Activated T-cell treated with anti-CD3 and anti-CD28 coated beads, Interleukin-2, amount 50 U/mL, for 72 hours (primary cell): Measurements from ENCODE around the gene NDOR1. TPM values are rescaled to one million over a fixed set of nuclear protein-coding genes. Genes with fewer than 3 reads are reported as not detected.

ENCODE experiments used
- ATAC-seq, 2 donors: fragments of 150-1000 bp; cut with Tn5 transposase; replicated peaks in 1 of 2; 2 replicates each; pipeline ENCODE4 v1.10.0; 2021; ENCODE audit warnings: moderate library complexity in 2 of 2, mild to moderate bottlenecking in 1 of 2
- DNase-seq, 2 donors: peaks; one replicate each; pipeline ENCODE4 v3.0.0; 2021 to 2022; ENCODE audit warnings: mixed read lengths in 1 of 2
- H3K27ac Mint-ChIP-seq: one replicate; pipeline ENCODE4 v1.8.0; 2022; ENCODE audit warnings: mild to moderate bottlenecking, moderate library complexity, mixed read lengths
- H3K27me3 Mint-ChIP-seq: one replicate; pipeline ENCODE4 v1.8.0; 2022; ENCODE audit warnings: low read depth, mixed read lengths
- H3K36me3 Mint-ChIP-seq, 2 donors: one replicate each; pipeline ENCODE4 v1.8.0; 2022; ENCODE audit warnings: mixed read lengths in 2 of 2, mild to moderate bottlenecking in 1 of 2; ENCODE audit not compliant: insufficient read depth in 2 of 2
- H3K4me1 Mint-ChIP-seq: one replicate; pipeline ENCODE4 v1.8.0; 2022; ENCODE audit warnings: low read depth, mixed read lengths
- H3K4me3 Mint-ChIP-seq, 2 donors: one replicate each; pipeline ENCODE4 v1.8.0; 2022; ENCODE audit warnings: mild to moderate bottlenecking in 2 of 2, mixed read lengths in 2 of 2, moderate library complexity in 2 of 2
- H3K9me3 Mint-ChIP-seq, 2 donors: one replicate each; pipeline ENCODE4 v1.8.0; 2022; ENCODE audit warnings: mixed read lengths in 2 of 2
- total RNA-seq, 2 donors: library from RNA; stranded (reverse); gene quantifications; one replicate each; pipeline ENCODE4 v1.2.3, GENCODE V29; 2022

Gene NDOR1
- total RNA-seq, 2 donors from 2014 or later: 43.3 to 50.9 TPM

DNA sequence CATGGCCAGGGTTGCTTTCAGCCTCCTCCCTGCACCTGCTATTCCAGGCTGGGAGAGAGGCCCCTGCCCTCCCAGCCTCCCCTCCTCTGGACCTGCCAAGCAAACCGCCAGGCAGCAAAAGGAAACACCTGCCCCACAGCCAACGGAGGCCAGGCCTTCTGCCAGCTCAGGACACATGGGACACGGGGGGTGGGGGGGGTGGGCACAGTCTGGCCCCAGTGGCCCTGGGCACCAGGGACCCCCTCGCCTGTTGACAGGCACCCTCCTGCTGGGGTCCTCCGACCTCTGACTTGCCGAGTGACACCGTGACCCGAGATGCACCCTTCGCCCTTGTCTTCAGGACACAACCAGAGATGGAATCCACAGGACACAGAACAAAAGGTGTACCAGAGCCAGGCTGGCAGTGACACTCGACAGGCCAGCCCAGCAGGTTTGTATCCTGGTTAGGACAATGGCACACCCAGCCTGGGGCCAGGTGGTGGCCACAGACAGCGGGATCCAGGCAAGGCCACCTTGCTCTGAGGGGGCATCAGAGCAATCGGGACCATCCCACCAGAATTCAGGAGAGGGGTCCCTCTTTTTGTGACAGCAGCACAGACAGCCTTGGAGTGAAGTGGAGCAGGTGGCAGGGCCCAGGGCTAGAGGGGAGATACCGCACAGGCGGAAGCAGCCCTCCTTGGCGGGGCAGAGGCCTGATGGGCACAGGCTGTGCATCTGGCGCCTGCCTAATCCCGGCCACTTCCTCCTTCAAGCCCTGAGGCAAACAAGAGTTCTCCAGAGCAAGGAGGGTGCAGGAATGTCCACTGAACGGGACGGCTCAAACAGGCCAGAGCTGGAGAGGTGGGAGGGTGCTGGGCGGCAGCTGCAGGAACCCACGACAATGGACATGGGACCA lies 32.4 kb upstream of the NDOR1 start:
- Mint-ChIP-seq H3K4me1 (peaks cover 6% of the 10 kb centered on the region), H3K27me3 (peaks cover 21% of the 10 kb centered on the region), H3K36me3 (no peaks in the 10 kb centered on the region), H3K9me3 (no peaks in the 10 kb centered on the region), H3K27ac (no peak overlapping the region), H3K4me3 (no peak overlapping the region)
- ATAC-seq (no peak), DNase-seq (no peak)

DNA sequence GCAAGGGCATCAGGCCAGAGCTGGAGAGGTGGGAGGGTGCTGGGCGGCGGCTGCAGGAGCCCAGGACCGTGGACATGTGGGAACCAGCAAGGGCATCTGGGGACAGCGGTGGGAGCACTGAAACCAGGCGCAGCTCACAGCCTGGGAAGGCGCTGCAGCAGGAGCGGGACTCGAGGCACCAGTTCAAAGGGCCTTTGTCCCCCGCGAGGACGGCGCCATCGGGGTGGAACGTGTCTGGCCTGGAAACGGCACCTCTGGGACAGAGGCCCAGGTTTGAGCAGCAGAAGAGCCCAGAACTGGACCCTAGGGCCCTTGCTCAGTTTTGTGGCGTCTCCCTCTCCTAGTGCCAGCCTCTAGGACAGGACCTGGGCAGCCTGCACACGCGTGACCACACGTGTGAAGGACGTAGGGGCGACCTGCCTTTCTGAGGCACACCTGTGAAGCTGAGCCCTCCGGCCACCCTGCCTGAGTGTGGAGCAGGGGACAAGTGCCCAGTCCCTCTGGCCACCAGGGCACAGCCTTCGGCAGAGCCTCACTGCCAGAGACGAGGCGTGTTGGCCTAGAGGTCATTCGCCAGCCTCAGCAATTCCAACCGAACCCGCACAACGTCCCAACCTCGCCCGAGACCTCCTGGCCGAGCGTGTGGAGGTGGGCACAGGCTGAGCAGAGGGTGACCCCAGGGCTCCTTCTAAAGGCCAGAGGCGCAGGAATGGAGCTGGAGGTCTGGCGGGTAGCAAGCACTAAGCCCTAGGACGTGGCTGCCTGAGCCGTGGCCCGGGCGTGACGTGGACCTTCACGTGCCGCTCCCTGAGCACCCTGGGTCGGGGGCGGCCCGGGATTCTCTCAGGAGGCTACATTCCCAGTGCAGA lies 31.5 kb upstream of the NDOR1 start:
- Mint-ChIP-seq H3K36me3 (no peaks in the 10 kb centered on the region), H3K4me3 (no peak overlapping the region), H3K27me3 (peaks cover 21% of the 10 kb centered on the region)

DNA sequence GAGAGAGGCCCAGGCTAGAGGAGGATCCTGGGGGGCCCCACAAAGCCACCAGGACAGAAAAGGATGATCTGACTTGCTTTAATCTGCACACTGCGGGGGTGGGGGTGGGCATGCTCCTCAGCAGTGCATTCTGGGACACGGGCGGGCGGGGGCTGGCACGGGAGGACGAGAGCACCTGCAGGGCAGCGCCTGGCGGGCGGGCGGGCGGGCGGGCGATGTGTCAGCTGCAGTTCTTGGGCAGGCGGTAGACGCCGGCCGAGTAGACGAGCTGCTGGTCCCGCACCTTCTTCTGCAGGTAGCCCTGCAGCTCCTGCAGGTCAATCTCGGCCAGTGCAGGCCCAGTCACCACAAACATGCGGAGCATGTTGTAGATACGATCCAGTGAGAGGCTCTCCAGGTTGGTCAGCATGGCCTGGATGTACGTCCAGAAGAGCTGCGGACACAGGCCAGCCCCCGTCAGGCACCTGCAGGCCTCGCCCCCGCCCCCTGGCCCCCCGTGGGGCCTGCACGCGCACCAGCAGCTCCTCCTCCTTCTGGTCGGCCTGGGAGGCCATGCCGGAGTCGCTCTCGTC lies 30.7 kb upstream of the NDOR1 start:
- no peak overlapping the region for H3K27ac Mint-ChIP-seq
- peaks cover 21% of the 10 kb centered on the region for H3K27me3 Mint-ChIP-seq
- H3K4me3 Mint-ChIP-seq: no peak overlapping the region
- no peaks in the 10 kb centered on the region for H3K9me3 Mint-ChIP-seq
- H3K36me3 Mint-ChIP-seq: no peaks in the 10 kb centered on the region
- H3K4me1 Mint-ChIP-seq: peaks cover 6% of the 10 kb centered on the region
- DNase-seq: no peak
- peak in 1 of 2 donors; percentile 10 for ATAC-seq

More for the DNA sequence above, 31.5 kb upstream of the NDOR1 start:
- ATAC-seq (no peak), DNase-seq (no peak)
- no peak overlapping the region for H3K27ac Mint-ChIP-seq
- H3K4me1 Mint-ChIP-seq: peaks cover 6% of the 10 kb centered on the region
- H3K9me3 Mint-ChIP-seq: no peaks in the 10 kb centered on the region

GRCh38 chr9:137175345-137175961 lies 30.0 kb upstream of the NDOR1 start:
- no peak for DNase-seq
- no peak for ATAC-seq
- no peak overlapping the region for H3K4me3 Mint-ChIP-seq
- no peaks in the 10 kb centered on the region for H3K36me3 Mint-ChIP-seq
- H3K4me1 Mint-ChIP-seq: peaks cover 6% of the 10 kb centered on the region
- H3K27ac Mint-ChIP-seq: no peak overlapping the region
- no peaks in the 10 kb centered on the region for H3K9me3 Mint-ChIP-seq
- H3K27me3 Mint-ChIP-seq: peaks cover 16% of the 10 kb centered on the region

- ATAC-seq: peak; percentile 38 to 39
- no peak overlapping the region for H3K4me3 Mint-ChIP-seq
These were observed 29.0 kb upstream of the NDOR1 start for GRCh38 chr9:137176302-137177182.

GRCh38 chr9:137178201-137178938 lies 27.1 kb upstream of the NDOR1 start:
- no peak overlapping the region for H3K27ac Mint-ChIP-seq
- DNase-seq: no peak
- ATAC-seq: no peak
- H3K36me3 Mint-ChIP-seq: peaks cover 3% of the 10 kb centered on the region in 2 donors
- H3K4me1 Mint-ChIP-seq: peaks cover 3% of the 10 kb centered on the region
- H3K4me3 Mint-ChIP-seq: no peak overlapping the region
- H3K9me3 Mint-ChIP-seq: no peaks in the 10 kb centered on the region
- peaks cover 3% of the 10 kb centered on the region for H3K27me3 Mint-ChIP-seq

More at GRCh38 chr9:137176302-137177182, 29.0 kb upstream of the NDOR1 start:
- DNase-seq: peak in 1 of 2 donors; percentile 33
- peaks cover 6% of the 10 kb centered on the region for H3K4me1 Mint-ChIP-seq
- peaks cover 10% of the 10 kb centered on the region for H3K27me3 Mint-ChIP-seq
- no peaks in the 10 kb centered on the region for H3K36me3 Mint-ChIP-seq
- no peak overlapping the region for H3K27ac Mint-ChIP-seq
- H3K9me3 Mint-ChIP-seq: no peaks in the 10 kb centered on the region

DNA sequence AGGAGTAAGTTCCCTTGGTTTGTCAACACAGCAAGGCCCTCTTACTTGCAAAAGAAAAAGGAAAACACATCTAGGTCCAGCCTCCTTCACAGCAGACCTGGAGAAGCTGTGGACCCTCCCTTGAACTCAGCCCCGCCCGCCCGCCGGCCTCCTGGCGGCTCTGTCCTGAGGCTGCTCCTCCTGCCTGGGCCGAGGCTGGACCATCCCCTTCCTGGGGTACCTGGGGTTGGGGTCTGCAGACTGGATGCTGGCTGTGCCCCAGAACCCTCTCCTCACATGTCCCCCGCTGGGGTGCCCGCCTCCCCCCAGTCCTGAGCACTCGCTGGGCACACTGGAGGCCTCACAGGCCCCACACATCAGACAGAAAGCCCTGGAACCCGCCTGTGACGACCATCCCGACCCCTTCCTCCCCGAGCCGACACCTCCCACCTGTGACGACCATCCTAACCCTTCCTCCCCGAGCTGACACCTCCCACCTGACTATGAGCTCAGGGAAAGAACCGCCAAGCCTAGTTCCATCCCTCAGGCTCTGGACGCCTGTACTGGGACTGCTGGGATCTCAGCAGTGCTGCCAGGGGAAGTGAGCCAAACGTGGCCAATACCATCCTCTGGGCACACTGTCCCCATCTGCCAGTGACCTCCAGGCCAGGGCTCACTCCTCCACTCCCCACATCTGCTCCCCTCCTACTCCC lies 26.4 kb upstream of the NDOR1 start:
- Mint-ChIP-seq H3K27ac (no peak overlapping the region), H3K27me3 (no peaks in the 10 kb centered on the region), H3K9me3 (no peaks in the 10 kb centered on the region), H3K36me3 (peaks cover 3% of the 10 kb centered on the region in 2 donors), H3K4me3 (no peak overlapping the region), H3K4me1 (no peaks in the 10 kb centered on the region)
- no peak for ATAC-seq
- DNase-seq: no peak

- ATAC-seq (no peak), DNase-seq (no peak)
- Mint-ChIP-seq H3K27me3 (no peaks in the 10 kb centered on the region), H3K36me3 (peaks cover 3 to 7% of the 10 kb centered on the region in 2 donors), H3K27ac (no peak overlapping the region), H3K9me3 (no peaks in the 10 kb centered on the region), H3K4me3 (no peak overlapping the region), H3K4me1 (no peaks in the 10 kb centered on the region)
These were observed 25.7 kb upstream of the NDOR1 start for GRCh38 chr9:137179761-137180160.

DNA sequence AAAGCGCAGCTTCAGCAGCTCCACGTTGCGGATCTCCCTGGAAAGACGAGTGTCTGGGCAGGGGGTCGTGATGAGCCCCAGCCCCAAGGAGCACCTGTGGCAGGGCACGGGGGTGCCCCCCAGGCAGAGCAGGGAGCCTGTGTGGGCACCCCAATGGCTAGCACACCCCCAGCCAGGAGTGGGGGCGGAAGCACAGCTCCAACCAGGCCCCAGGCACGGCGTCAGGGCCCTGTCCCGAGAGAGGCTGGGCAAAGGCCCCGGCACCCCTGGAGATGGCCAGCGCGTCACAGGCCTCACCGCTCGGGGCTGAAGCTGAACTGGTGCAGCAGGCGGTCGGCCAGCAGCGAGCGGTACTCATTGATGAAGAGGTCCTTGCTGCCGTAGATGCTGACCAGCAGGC lies 25.0 kb upstream of the NDOR1 start:
- Mint-ChIP-seq H3K4me3 (no peak overlapping the region), H3K27me3 (no peaks in the 10 kb centered on the region), H3K9me3 (no peaks in the 10 kb centered on the region), H3K4me1 (no peaks in the 10 kb centered on the region), H3K36me3 (peaks cover 3 to 7% of the 10 kb centered on the region in 2 donors), H3K27ac (no peak overlapping the region)
- ATAC-seq: no peak
- DNase-seq: no peak

- DNase-seq: no peak
- H3K4me1 Mint-ChIP-seq: peaks cover 8% of the 10 kb centered on the region
- H3K27ac Mint-ChIP-seq: no peak overlapping the region
- no peak overlapping the region for H3K4me3 Mint-ChIP-seq
- no peak for ATAC-seq
- no peaks in the 10 kb centered on the region for H3K27me3 Mint-ChIP-seq
- H3K36me3 Mint-ChIP-seq: peaks cover 3 to 7% of the 10 kb centered on the region in 2 donors
- no peaks in the 10 kb centered on the region for H3K9me3 Mint-ChIP-seq
These were observed 23.8 kb upstream of the NDOR1 start for GRCh38 chr9:137181680-137182079.

- ATAC-seq (no peak), DNase-seq (no peak)
- Mint-ChIP-seq H3K4me3 (no peak overlapping the region), H3K9me3 (no peaks in the 10 kb centered on the region), H3K27me3 (no peaks in the 10 kb centered on the region), H3K27ac (no peak overlapping the region), H3K4me1 (peaks cover 19% of the 10 kb centered on the region), H3K36me3 (peaks cover 3 to 7% of the 10 kb centered on the region in 2 donors)
These were observed 22.7 kb upstream of the NDOR1 start for GRCh38 chr9:137182836-137183235.
